GM18505 (cell line): ENCODE data around the gene YEATS4.
"Not testable (repeated sequence)": the region's sequence is repeated elsewhere in the genome, so short reads cannot be mapped to it uniquely, and the experiment has no call there.

Experiments used
- ATAC-seq: cut with Tn5 transposase; IDR thresholded peaks from one replicate; pipeline ENCODE4 v1.9.1; 2021; ENCODE audit not compliant: unreplicated experiment
- POLR2A ChIP-seq: IDR thresholded peaks from 4 replicates; pipeline ENCODE4 v1.6.1; 2011; ENCODE audit warnings: borderline replicate concordance; ENCODE audit not compliant: insufficient read depth, insufficient read length; ENCODE audit errors: extremely low read depth

The YEATS4 gene

GRCh38 chr12:69359531-69360347 lies at the start of gene YEATS4:
YEATS4 (plus strand) TSS chr12:69359743; CDS start chr12:69359973, 230 bp downstream.
- peak; percentile 73 for TF ChIP-seq POLR2A
- peak; percentile 81 for ATAC-seq

GRCh38 chr12:69313209-69313608 lies 46.3 kb upstream of the YEATS4 start:
- no peak for TF ChIP-seq POLR2A
- no peak for ATAC-seq

- ATAC-seq = not testable (repeated sequence)
Measured at GRCh38 chr12:69316784-69317183, 42.8 kb upstream of the YEATS4 start.

- ATAC-seq = not testable (repeated sequence)
Measured at GRCh38 chr12:69317233-69317632, 42.3 kb upstream of the YEATS4 start.

- no peak for TF ChIP-seq POLR2A
- ATAC-seq = no peak
Measured at GRCh38 chr12:69318225-69318624, 41.3 kb upstream of the YEATS4 start.

GRCh38 chr12:69321351-69321750 lies 38.2 kb upstream of the YEATS4 start:
- no peak for TF ChIP-seq POLR2A
- ATAC-seq = no peak

- ATAC-seq = peak; percentile 100
- no peak for TF ChIP-seq POLR2A
Measured at GRCh38 chr12:69324797-69325466, 34.6 kb upstream of the YEATS4 start.

- no peak for TF ChIP-seq POLR2A
- ATAC-seq = no peak
Measured at GRCh38 chr12:69328426-69328825, 31.1 kb upstream of the YEATS4 start.

GRCh38 chr12:69329669-69330428 lies 29.7 kb upstream of the YEATS4 start:
- ATAC-seq = no peak
- no peak for TF ChIP-seq POLR2A

- ATAC-seq = peak; percentile 67
Measured at GRCh38 chr12:69330475-69331473, 28.8 kb upstream of the YEATS4 start.

GRCh38 chr12:69331519-69331908 lies 28.0 kb upstream of the YEATS4 start:
- TF ChIP-seq POLR2A = no peak
- no peak for ATAC-seq

More at GRCh38 chr12:69330475-69331473, 28.8 kb upstream of the YEATS4 start:
- TF ChIP-seq POLR2A = peak; percentile 34

GRCh38 chr12:69331909-69332684 lies 27.4 kb upstream of the YEATS4 start:
- TF ChIP-seq POLR2A = no peak
- no peak for ATAC-seq
